ENCODE results near the gene VPS51. TPM values are rescaled to one million over a fixed set of nuclear protein-coding genes. Genes with fewer than 3 reads are reported as not detected.

Gene VPS51
- total and polyA plus RNA-seq, 2 of the 4 experiments (the other 2 are of a cell fraction), result 56.3 to 113 TPM

- Histone ChIP-seq H4K8ac (ENCODE audit: low read depth in 2 of 2, low read length in 2 of 2) (no peak overlapping the region), H3K18ac (ENCODE audit: low read depth, low read length) (no peak overlapping the region), H4K20me1 (ENCODE audit: insufficient read depth, low read length) (no peaks in the 10 kb centered on the region), H3K4me1 (ENCODE audit: control insufficient read depth, insufficient read depth, low read length) (no peaks in the 10 kb centered on the region), H3K23ac (ENCODE audit: low read depth, low read length) (no peak overlapping the region), H3K79me1 (ENCODE audit: low read depth in 1 of 2, low read length in 2 of 2) (no peaks in the 10 kb centered on the region), H3K27ac (ENCODE audit: insufficient read depth, low read length) (no peak overlapping the region), H3K4ac (ENCODE audit: low read depth, low read length) (no peak overlapping the region), H3K14ac (replicated peaks; ENCODE audit: low read depth, low read length) (no peak overlapping the region), H2BK15ac (ENCODE audit: low read depth, low read length) (no peak overlapping the region), H3K36me3 (ENCODE audit: control insufficient read depth, insufficient read depth, low read length) (no peaks in the 10 kb centered on the region), H3K9me3 (ENCODE audit: control insufficient read depth, insufficient read depth, low read length) (no peaks in the 10 kb centered on the region), H4K91ac (ENCODE audit: insufficient read depth, low read depth, low read length) (no peak overlapping the region), H3K4me3 (ENCODE audit: insufficient read depth, low read depth, low read length) (no peak overlapping the region), H2BK120ac (ENCODE audit: low read depth, low read length) (no peak overlapping the region), H3K27me3 (ENCODE audit: control insufficient read depth, insufficient read depth, low read length) (peaks cover 8% of the 10 kb centered on the region; the same call in 1 of the 2 replicates), H2BK5ac (ENCODE audit: low read depth, low read length, poor library complexity, severe bottlenecking) (no peak overlapping the region), H3K56ac (ENCODE audit: extremely low read depth, insufficient read depth, low read length) (no peak overlapping the region), H3K4me2 (ENCODE audit: low read depth, low read length) (no peak overlapping the region), H2BK20ac (ENCODE audit: low read depth, low read length) (no peak overlapping the region), H2AFZ (replicated peaks; ENCODE audit: low read length, poor library complexity) (no peak overlapping the region), H4K5ac (ENCODE audit: low read depth, low read length) (no peak overlapping the region), H2AK9ac (replicated peaks; ENCODE audit: low read depth, low read length, poor library complexity) (no peak overlapping the region), H3K9ac (ENCODE audit: low read depth, low read length) (no peak overlapping the region), H3K9me1 (ENCODE audit: insufficient read depth, low read length) (peaks cover 5% of the 10 kb centered on the region; the same call in 1 of the 2 replicates), H2AK5ac (ENCODE audit: low read depth, low read length) (no peak overlapping the region)
- ATAC-seq (ENCODE audit: low read depth) (no peak), DNase-seq (no peak)
- in situ Hi-C loops (cut with MboI; ENCODE audit: low sequenced_read_pairs) (no loop called here), dilution Hi-C loops (cut with HindIII; ENCODE audit: low sequenced_read_pairs, unreplicated experiment) (no loop called here), intact Hi-C loops (cut with micrococcal nuclease) (no loop called here)
- CTCF ChIA-PET, result no interaction called here
- BruUV-seq (replicated peaks), result no TSS peak
- POLR2A ChIA-PET (ENCODE audit: unreplicated experiment), result no interaction called here
- no peak for TF ChIP-seq NFE2L2 (IDR thresholded peaks at IDR 0.05; ENCODE audit: low read depth, low read length)
- TF ChIP-seq RCOR1 (IDR thresholded peaks at IDR 0.05; ENCODE audit: insufficient replicate concordance, low read length), result no peak
- TF ChIP-seq USF2 (IDR thresholded peaks at IDR 0.05; ENCODE audit: low read depth, low read length), result no peak
- no peak for TF ChIP-seq BHLHE40 (IDR thresholded peaks at IDR 0.05; ENCODE audit: low read depth, low read length)
- no peak for TF ChIP-seq MXI1 (IDR thresholded peaks at IDR 0.05; ENCODE audit: borderline replicate concordance, low read depth, low read length)
- no peak for TF ChIP-seq MAZ (IDR thresholded peaks at IDR 0.05; ENCODE audit: borderline replicate concordance, low read depth, low read length)
- no peak for TF ChIP-seq RAD21 (IDR thresholded peaks at IDR 0.05; ENCODE audit: low read length)
- no peak for TF ChIP-seq CEBPB (IDR thresholded peaks at IDR 0.05; ENCODE audit: low read depth, low read length)
- TF ChIP-seq CHD1 (IDR thresholded peaks at IDR 0.05; ENCODE audit: low read depth, low read length), result no peak
- WGBS, 2 experiments (ENCODE audit: extremely low coverage in 2 of 2, insufficient read length in 1 of 2), result no CpG with 5 or more reads among the region's 4 CpGs
Measured at GRCh38 chr11:65064847-65065240, 31.2 kb upstream of the VPS51 start.

All from IMR-90 (cell line).